Testis (tissue), 3 donors: ENCODE results near the gene PGM2. TPM values are rescaled to one million over a fixed set of nuclear protein-coding genes. Genes with fewer than 3 reads are reported as not detected.

Experiments
- DNase-seq: peaks from one replicate; pipeline ENCODE4 v3.0.0-alpha.2; 2019
- H3K27ac ChIP-seq, 2 donors: fragments of 200-600 bp; sonication (generic); one replicate each; pipeline ENCODE4 v1.5.1; 2019
- H3K27me3 ChIP-seq: fragments of 200-600 bp; sonication (generic); one replicate; pipeline ENCODE4 v1.5.1; 2019
- H3K36me3 ChIP-seq: fragments of 200-600 bp; sonication (generic); one replicate; pipeline ENCODE4 v1.5.1; 2017; ENCODE audit warnings: low read depth; ENCODE audit errors: missing control alignments
- H3K4me1 ChIP-seq: fragments of 200-600 bp; sonication (generic); one replicate; pipeline ENCODE4 v1.5.1; 2019
- H3K4me3 ChIP-seq, 2 donors: fragments of 200-600 bp; sonication (generic); one replicate each; pipeline ENCODE4 v1.5.1; 2017 to 2019
- H3K9me3 ChIP-seq: fragments of 200-600 bp; sonication (generic); one replicate; pipeline ENCODE4 v1.5.1; 2017
- POLR2A ChIP-seq: fragments of 450-650 bp; IDR thresholded peaks from one replicate; pipeline ENCODE4 v1.6.1; 2017; ENCODE audit warnings: antibody characterized with exemption, mild to moderate bottlenecking, moderate library complexity
- WGBS, 2 donors: methylation state at CpG; one replicate each; pipeline ENCODE4 v1.1.5; 2018; 5-methylcytosine and 5-hydroxymethylcytosine counted together
- intact Hi-C: fragments of 100-400 bp; cut with DNase I; formaldehyde crosslinking; loops from one replicate; pipeline ENCODE4 v1.15.1; 2023; ENCODE audit warnings: low total_unique reads
- polyA plus RNA-seq: library from polyadenylated mRNA; stranded (reverse); fragments of 350-450 nt; fragmentation: Illumina TruSeq; extraction: RNeasy Lipid Tissue Mini Kit (QIAGEN cat#74804); gene quantifications from one replicate; pipeline ENCODE4 v1.2.3, GENCODE V29; 2014; ENCODE audit warnings: low read depth, low replicate concordance; ENCODE audit not compliant: insufficient read depth
- total RNA-seq, 2 donors: library from RNA; depleted of rRNA; stranded (reverse); fragments of >200 nt; gene quantifications; one replicate each; pipeline ENCODE4 v1.2.3, GENCODE V29; 2016
- TF ChIP-seq, protein P1 (sequence below), 3 experiments: fragments of 450-650 bp in 2 of 3; fragments of 200-600 bp in 1 of 3; sonication (generic) in 1 of 3; IDR thresholded peaks; one replicate each; pipeline ENCODE4 v1.5.1; 2016 to 2019; ENCODE audit warnings: antibody characterized with exemption in 3 of 3, mild to moderate bottlenecking in 2 of 3, moderate library complexity in 1 of 3

PGM2 gene
- total and polyA plus RNA-seq, 3 donors from 2014 or later: 12.9 to 29.1 (median 27.0) TPM

GRCh38 chr4:37882665-37883296 is 56.3 kb downstream of the PGM2 start:
- no peak overlapping the region for H3K4me3 ChIP-seq
- H3K4me1 ChIP-seq: no peaks in the 10 kb centered on the region
- H3K27me3 ChIP-seq: no peaks in the 10 kb centered on the region
- no peaks in the 10 kb centered on the region for H3K9me3 ChIP-seq
- TF ChIP-seq, protein P1, sequence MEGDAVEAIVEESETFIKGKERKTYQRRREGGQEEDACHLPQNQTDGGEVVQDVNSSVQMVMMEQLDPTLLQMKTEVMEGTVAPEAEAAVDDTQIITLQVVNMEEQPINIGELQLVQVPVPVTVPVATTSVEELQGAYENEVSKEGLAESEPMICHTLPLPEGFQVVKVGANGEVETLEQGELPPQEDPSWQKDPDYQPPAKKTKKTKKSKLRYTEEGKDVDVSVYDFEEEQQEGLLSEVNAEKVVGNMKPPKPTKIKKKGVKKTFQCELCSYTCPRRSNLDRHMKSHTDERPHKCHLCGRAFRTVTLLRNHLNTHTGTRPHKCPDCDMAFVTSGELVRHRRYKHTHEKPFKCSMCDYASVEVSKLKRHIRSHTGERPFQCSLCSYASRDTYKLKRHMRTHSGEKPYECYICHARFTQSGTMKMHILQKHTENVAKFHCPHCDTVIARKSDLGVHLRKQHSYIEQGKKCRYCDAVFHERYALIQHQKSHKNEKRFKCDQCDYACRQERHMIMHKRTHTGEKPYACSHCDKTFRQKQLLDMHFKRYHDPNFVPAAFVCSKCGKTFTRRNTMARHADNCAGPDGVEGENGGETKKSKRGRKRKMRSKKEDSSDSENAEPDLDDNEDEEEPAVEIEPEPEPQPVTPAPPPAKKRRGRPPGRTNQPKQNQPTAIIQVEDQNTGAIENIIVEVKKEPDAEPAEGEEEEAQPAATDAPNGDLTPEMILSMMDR (IDR thresholded peaks at IDR 0.05): no peak
- TF ChIP-seq POLR2A: no peak
- WGBS, 2 donors: 58 to 62% methylated on average over 4 of the region's 4 CpGs
- no peaks in the 10 kb centered on the region for H3K36me3 ChIP-seq
- no peak for DNase-seq
- intact Hi-C loops: no loop called here
- no peak overlapping the region for H3K27ac ChIP-seq

DNA sequence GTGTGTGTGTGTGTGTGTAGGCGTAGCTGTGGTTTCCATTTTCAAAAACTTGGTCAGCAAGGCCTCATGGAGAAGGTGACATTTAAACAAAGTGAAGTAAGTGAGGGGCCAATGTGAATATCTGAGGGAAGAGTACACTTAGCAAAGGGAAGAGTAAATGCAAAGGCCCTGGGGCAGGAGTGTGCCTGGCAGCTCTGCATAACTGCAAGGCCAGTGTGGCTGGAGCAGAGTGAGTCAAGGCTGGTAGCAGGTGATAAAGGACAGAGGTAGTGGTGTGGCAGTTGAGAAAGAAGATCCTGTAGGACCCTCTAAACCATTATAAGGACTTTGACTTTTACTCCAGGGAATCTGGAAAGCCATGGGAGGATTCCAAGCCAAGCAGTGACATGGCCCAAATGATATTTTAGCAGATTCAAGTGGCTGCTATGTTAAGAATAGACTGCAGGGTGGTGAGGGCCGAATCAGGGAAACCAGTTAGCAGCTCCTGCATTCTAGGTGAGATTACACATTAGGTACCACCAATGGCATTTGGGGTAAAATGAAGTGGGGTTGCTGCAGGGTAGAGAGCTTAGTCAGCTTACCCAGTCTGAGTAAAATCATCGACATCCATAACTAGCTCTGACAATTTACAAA is 58.5 kb downstream of the PGM2 start:
- Histone ChIP-seq H3K4me1 (no peaks in the 10 kb centered on the region), H3K36me3 (no peaks in the 10 kb centered on the region), H3K27ac (no peak overlapping the region), H3K27me3 (no peaks in the 10 kb centered on the region), H3K9me3 (no peaks in the 10 kb centered on the region), H3K4me3 (no peak overlapping the region)
- intact Hi-C loops: no loop called here
- 83 to 92% methylated on average over 3 of the region's 3 CpGs for WGBS, 2 donors
- no peak for DNase-seq
- TF ChIP-seq, protein P1 (IDR thresholded peaks at IDR 0.05): no peak
- TF ChIP-seq POLR2A: no peak

- Histone ChIP-seq H3K36me3 (no peaks in the 10 kb centered on the region), H3K9me3 (no peaks in the 10 kb centered on the region), H3K27me3 (no peaks in the 10 kb centered on the region), H3K4me3 (no peak overlapping the region), H3K27ac (no peak overlapping the region), H3K4me1 (no peaks in the 10 kb centered on the region)
- 68 to 74% methylated on average over 8 of the region's 8 CpGs for WGBS, 2 donors
- intact Hi-C loops: no loop called here
- no peak for DNase-seq
- TF ChIP-seq, protein P1 (IDR thresholded peaks at IDR 0.05): no peak
- no peak for TF ChIP-seq POLR2A
Observed at GRCh38 chr4:37885496-37885895, 59.0 kb downstream of the PGM2 start.

- no peaks in the 10 kb centered on the region for H3K4me1 ChIP-seq
Observed at GRCh38 chr4:37889849-37890800, 63.6 kb downstream of the PGM2 start.

More at GRCh38 chr4:37889849-37890800, 63.6 kb downstream of the PGM2 start:
- Histone ChIP-seq H3K9me3 (no peaks in the 10 kb centered on the region), H3K36me3 (no peaks in the 10 kb centered on the region), H3K27ac (peak overlapping the region in 1 of 2 donors; percentile 75), H3K27me3 (no peaks in the 10 kb centered on the region), H3K4me3 (peak overlapping the region; percentile 72 to 74)
- intact Hi-C loops: no loop called here
- no peak for TF ChIP-seq POLR2A
- TF ChIP-seq, protein P1 (IDR thresholded peaks at IDR 0.05): peak in 2 of 3 experiments; percentile 6 to 8
- 3 to 7% methylated on average over 44 to 62 of the region's 63 CpGs for WGBS, 2 donors
- DNase-seq: peak; percentile 60
